Activated CD8-positive, alpha-beta T cell treated with anti-CD3 and anti-CD28 coated beads, Interleukin-2, amount 10 ng/mL, durations not matched to agents 7 days and 5 days (primary cell): ENCODE measurements around the gene ADD2. TPM values are rescaled to one million over a fixed set of nuclear protein-coding genes. Genes with fewer than 3 reads are reported as not detected.
"Not testable (repeated sequence)": the region's sequence is repeated elsewhere in the genome, so short reads cannot be mapped to it uniquely, and the experiment has no call there.

ENCODE experiments used
- ATAC-seq: fragments of 150-1000 bp; cut with Tn5 transposase; one replicate; pipeline ENCODE4 v1.10.0; 2021; ENCODE audit warnings: moderate library complexity
- CTCF ChIA-PET: fragments of 350-600 bp; sonication (Branson Sonifier 250); formaldehyde crosslinking; loops from one replicate; lab custom pipeline; 2021; ENCODE audit warnings: antibody characterized with exemption; lab: Charles Lee
- POLR2A ChIA-PET: fragments of 350-600 bp; sonication (Branson Sonifier 250); formaldehyde crosslinking; loops from one replicate; lab custom pipeline; 2021; ENCODE audit warnings: antibody characterized with exemption; lab: Charles Lee
- DNase-seq: peaks from one replicate; pipeline ENCODE4 v3.0.0-alpha.2; 2020
- H3K27ac Mint-ChIP-seq: one replicate; pipeline ENCODE4 v1.8.0; 2021; ENCODE audit warnings: mild to moderate bottlenecking, mixed read lengths
- H3K27me3 Mint-ChIP-seq: one replicate; pipeline ENCODE4 v1.8.0; 2021; ENCODE audit warnings: low read depth, mixed read lengths
- H3K36me3 Mint-ChIP-seq: one replicate; pipeline ENCODE4 v1.8.0; 2021; ENCODE audit warnings: low read depth, mixed read lengths
- H3K4me1 Mint-ChIP-seq: one replicate; pipeline ENCODE4 v1.8.0; 2021; ENCODE audit warnings: low read depth, mixed read lengths
- H3K4me3 Mint-ChIP-seq: one replicate; pipeline ENCODE4 v1.8.0; 2021; ENCODE audit warnings: mild to moderate bottlenecking, mixed read lengths
- H3K9me3 Mint-ChIP-seq: one replicate; pipeline ENCODE4 v1.8.0; 2022; ENCODE audit warnings: mixed read lengths; ENCODE audit not compliant: insufficient read depth
- total RNA-seq, 2 experiments: library from RNA; stranded (reverse); gene quantifications; one replicate each; pipeline ENCODE4 v1.2.3, GENCODE V29; 2021

The ADD2 gene
- total RNA-seq, 2 experiments from 2014 or later: 12.8 to 14.2 TPM

- Mint-ChIP-seq H3K27me3 (peaks cover 2% of the 10 kb centered on the region), H3K9me3 (no peaks in the 10 kb centered on the region), H3K27ac (no peak overlapping the region), H3K36me3 (no peaks in the 10 kb centered on the region), H3K4me1 (no peaks in the 10 kb centered on the region), H3K4me3 (no peak overlapping the region)
- CTCF ChIA-PET: no interaction called here
- POLR2A ChIA-PET: no interaction called here
- ATAC-seq: no peak
- no peak for DNase-seq
These were observed 20.7 kb downstream of the ADD2 start for GRCh38 chr2:70747284-70747683.

GRCh38 chr2:70746094-70746974 is 21.7 kb downstream of the ADD2 start:
- peaks cover 5% of the 10 kb centered on the region for H3K27me3 Mint-ChIP-seq
- POLR2A ChIA-PET: no interaction called here

DNA sequence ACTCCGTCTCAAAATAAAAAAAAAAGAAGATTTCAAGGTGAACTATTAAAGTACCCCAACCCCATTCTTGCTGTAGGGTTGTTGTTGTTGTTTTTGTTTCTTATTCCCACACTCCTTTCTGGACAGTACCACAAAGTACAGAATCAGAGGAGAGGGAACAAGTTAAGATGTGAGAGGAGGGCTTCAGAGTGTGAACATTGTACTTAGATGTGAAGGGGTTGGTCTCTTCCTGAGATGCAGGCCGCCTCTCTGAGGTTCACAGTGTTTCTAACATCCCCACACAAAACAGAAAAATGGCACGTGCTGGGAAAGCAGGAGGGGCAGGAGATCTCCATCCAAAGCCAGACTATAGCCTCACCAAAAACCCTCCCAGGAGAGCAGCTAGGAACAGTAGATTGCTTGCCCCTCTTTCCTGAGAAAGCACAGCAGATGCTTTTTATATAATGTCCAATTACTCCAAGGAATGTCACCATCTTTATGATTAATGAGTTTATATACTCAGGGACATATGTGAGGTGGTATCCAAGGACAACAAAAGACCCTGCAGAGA is 22.6 kb downstream of the ADD2 start:
- Mint-ChIP-seq H3K4me1 (no peaks in the 10 kb centered on the region), H3K36me3 (no peaks in the 10 kb centered on the region), H3K27ac (no peak overlapping the region), H3K4me3 (no peak overlapping the region), H3K9me3 (no peaks in the 10 kb centered on the region), H3K27me3 (peaks cover 9% of the 10 kb centered on the region)
- DNase-seq: no peak
- POLR2A ChIA-PET: no interaction called here
- CTCF ChIA-PET: no interaction called here
- ATAC-seq: no peak

More at GRCh38 chr2:70746094-70746974, 21.7 kb downstream of the ADD2 start:
- H3K4me1 Mint-ChIP-seq: no peaks in the 10 kb centered on the region
- CTCF ChIA-PET: no interaction called here
- no peak overlapping the region for H3K4me3 Mint-ChIP-seq
- no peak overlapping the region for H3K27ac Mint-ChIP-seq
- DNase-seq: no peak
- H3K9me3 Mint-ChIP-seq: no peaks in the 10 kb centered on the region
- ATAC-seq: no peak
- H3K36me3 Mint-ChIP-seq: no peaks in the 10 kb centered on the region

GRCh38 chr2:70744397-70744796 is 23.6 kb downstream of the ADD2 start:
- Mint-ChIP-seq H3K4me1 (no peaks in the 10 kb centered on the region), H3K9me3 (no peaks in the 10 kb centered on the region), H3K27me3 (peaks cover 9% of the 10 kb centered on the region), H3K36me3 (no peaks in the 10 kb centered on the region), H3K27ac (no peak overlapping the region), H3K4me3 (no peak overlapping the region)
- ATAC-seq (no peak), DNase-seq (no peak)
- POLR2A ChIA-PET: no interaction called here
- CTCF ChIA-PET: no interaction called here

GRCh38 chr2:70743677-70744076 is 24.3 kb downstream of the ADD2 start:
- Mint-ChIP-seq H3K9me3 (no peaks in the 10 kb centered on the region), H3K27ac (no peak overlapping the region), H3K4me3 (no peak overlapping the region), H3K4me1 (no peaks in the 10 kb centered on the region), H3K36me3 (no peaks in the 10 kb centered on the region), H3K27me3 (peaks cover 9% of the 10 kb centered on the region)
- DNase-seq (no peak), ATAC-seq (no peak)
- ChIA-PET POLR2A (no interaction called here), CTCF (no interaction called here)

DNA sequence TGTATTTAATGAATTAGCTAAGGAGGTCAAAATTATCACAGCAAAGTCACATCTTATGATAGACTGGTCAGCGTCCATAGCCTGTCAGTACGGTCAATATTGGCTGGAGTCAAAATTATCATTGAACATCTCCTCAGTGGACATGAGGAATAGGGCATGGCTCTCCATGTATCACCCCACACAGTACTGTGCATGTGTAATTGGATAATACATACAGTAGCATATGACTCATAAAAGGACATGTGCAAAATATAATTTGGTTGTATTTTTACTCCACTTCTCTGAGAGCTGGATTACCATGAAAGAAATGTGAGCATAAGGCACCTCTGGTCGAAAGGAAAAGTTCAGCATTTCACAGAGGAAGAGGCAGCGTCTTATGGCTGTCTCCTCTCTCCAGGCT is 24.9 kb downstream of the ADD2 start:
- DNase-seq (no peak), ATAC-seq (no peak)
- Mint-ChIP-seq H3K27ac (no peak overlapping the region), H3K4me3 (no peak overlapping the region), H3K9me3 (no peaks in the 10 kb centered on the region), H3K4me1 (no peaks in the 10 kb centered on the region), H3K36me3 (no peaks in the 10 kb centered on the region), H3K27me3 (peaks cover 13% of the 10 kb centered on the region)
- ChIA-PET CTCF (no interaction called here), POLR2A (no interaction called here)

GRCh38 chr2:70739492-70739891 is 28.5 kb downstream of the ADD2 start:
- POLR2A ChIA-PET, H3K9me3 Mint-ChIP-seq, H3K4me1 Mint-ChIP-seq, H3K27ac Mint-ChIP-seq, H3K36me3 Mint-ChIP-seq, ATAC-seq, H3K4me3 Mint-ChIP-seq, DNase-seq, CTCF ChIA-PET: not testable (repeated sequence)
- peaks cover 13% of the 10 kb centered on the region for H3K27me3 Mint-ChIP-seq

- H3K4me3 Mint-ChIP-seq: no peak overlapping the region
These were observed 29.8 kb downstream of the ADD2 start for GRCh38 chr2:70738159-70738558.

DNA sequence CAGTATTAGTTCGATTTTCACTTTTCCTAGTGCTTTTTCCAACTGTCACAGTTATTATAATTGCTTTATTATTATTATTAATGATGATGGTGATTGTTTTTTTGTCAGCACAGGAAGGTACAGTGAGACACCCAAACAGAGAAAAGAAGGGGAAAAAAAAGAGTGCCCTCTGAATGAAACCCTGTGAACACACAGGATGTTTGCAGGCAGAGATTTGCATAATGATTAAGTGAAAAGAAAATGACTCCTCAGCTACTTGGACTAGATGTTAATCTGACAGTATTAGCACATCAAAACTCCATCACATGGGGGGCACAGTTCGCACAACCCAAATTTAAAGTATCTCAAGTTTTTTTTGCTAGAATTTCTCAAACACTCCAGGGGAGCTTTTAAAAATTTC is 32.9 kb downstream of the ADD2 start:
- ChIA-PET POLR2A (no interaction called here), CTCF (no interaction called here)
- no peaks in the 10 kb centered on the region for H3K9me3 Mint-ChIP-seq
- H3K36me3 Mint-ChIP-seq: no peaks in the 10 kb centered on the region
- peaks cover 4% of the 10 kb centered on the region for H3K4me1 Mint-ChIP-seq
- ATAC-seq (no peak), DNase-seq (no peak)
- H3K27me3 Mint-ChIP-seq: peaks cover 6% of the 10 kb centered on the region
- no peak overlapping the region for H3K27ac Mint-ChIP-seq
- no peak overlapping the region for H3K4me3 Mint-ChIP-seq

More at GRCh38 chr2:70738159-70738558, 29.8 kb downstream of the ADD2 start:
- ATAC-seq: no peak
- H3K36me3 Mint-ChIP-seq: no peaks in the 10 kb centered on the region
- H3K27me3 Mint-ChIP-seq: peaks cover 13% of the 10 kb centered on the region
- no peak for DNase-seq
- CTCF ChIA-PET: interaction anchor here (1.4 kb wide), 1 partner anchor 164 kb away, joined by 3 read pairs; no protein-coding TSS in a partner anchor
- POLR2A ChIA-PET: interaction anchor here (0.8 kb wide), 1 partner anchor 51 kb away, joined by 3 read pairs; no protein-coding TSS in a partner anchor
- no peak overlapping the region for H3K27ac Mint-ChIP-seq
- H3K4me1 Mint-ChIP-seq: peaks cover 4% of the 10 kb centered on the region
- H3K9me3 Mint-ChIP-seq: no peaks in the 10 kb centered on the region

GRCh38 chr2:70733646-70734180 is 34.3 kb downstream of the ADD2 start:
- no peak for DNase-seq
- Mint-ChIP-seq H3K27me3 (peaks cover 6% of the 10 kb centered on the region), H3K4me1 (peaks cover 4% of the 10 kb centered on the region), H3K36me3 (no peaks in the 10 kb centered on the region), H3K9me3 (no peaks in the 10 kb centered on the region), H3K4me3 (no peak overlapping the region), H3K27ac (no peak overlapping the region)
- ChIA-PET CTCF (no interaction called here), POLR2A (no interaction called here)
- no peak for ATAC-seq

GRCh38 chr2:70732766-70733645 is 35.0 kb downstream of the ADD2 start:
- no peak overlapping the region for H3K27ac Mint-ChIP-seq
- H3K36me3 Mint-ChIP-seq: no peaks in the 10 kb centered on the region
- ChIA-PET POLR2A (no interaction called here), CTCF (no interaction called here)
- no peak overlapping the region for H3K4me3 Mint-ChIP-seq
- peaks cover 4% of the 10 kb centered on the region for H3K4me1 Mint-ChIP-seq
- ATAC-seq: no peak
- H3K27me3 Mint-ChIP-seq: peaks cover 2% of the 10 kb centered on the region
- no peaks in the 10 kb centered on the region for H3K9me3 Mint-ChIP-seq
- no peak for DNase-seq
